ENCODE data around the gene FRS2. TPM values are rescaled to one million over a fixed set of nuclear protein-coding genes. Genes with fewer than 3 reads are reported as not detected.

Gene FRS2
- total RNA-seq, 4 donors from 2014 or later, result 36.5 to 60.3 (median 43.8) TPM

DNA sequence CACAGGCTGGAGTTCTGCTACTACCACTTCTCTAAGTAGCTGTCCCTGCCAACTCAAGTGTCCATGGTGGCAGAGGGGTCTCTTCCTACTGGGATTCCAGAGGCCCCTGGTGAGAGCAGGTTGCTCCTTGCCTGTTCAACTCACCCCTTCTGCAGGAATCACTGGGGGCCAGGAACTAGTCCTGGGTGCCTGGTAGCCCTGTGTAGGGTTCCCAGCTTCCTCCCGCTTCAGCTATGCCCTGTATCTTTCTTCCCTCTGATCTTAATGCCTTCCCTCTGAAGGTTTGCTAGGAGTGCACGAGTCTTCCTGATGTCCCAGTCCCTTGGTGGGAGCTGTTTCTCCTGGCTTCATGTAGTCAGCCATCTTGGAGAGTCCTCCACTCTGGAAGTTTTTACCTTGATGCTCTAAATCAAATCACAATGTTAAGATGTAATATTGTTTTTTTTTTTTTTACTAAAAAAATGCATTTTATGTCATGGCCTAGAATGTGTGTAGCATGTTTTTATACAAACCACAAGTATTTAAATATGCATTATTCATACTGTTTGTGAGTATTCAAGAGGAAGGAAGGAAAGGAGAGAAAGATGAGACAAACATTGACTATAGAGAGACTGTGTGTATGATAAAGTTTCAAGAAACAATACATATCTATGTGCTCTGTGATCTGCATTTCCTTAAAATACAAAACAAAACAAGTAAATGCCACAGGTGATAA, 54.7 kb downstream of the FRS2 start:
- TF ChIP-seq EP300 (IDR thresholded peaks at IDR 0.05), result no peak
- TF ChIP-seq POLR2AphosphoS5 (IDR thresholded peaks at IDR 0.05), result no peak
- TF ChIP-seq POLR2A (IDR thresholded peaks at IDR 0.05; ENCODE audit: low read depth), result no peak
- TF ChIP-seq, protein P1, sequence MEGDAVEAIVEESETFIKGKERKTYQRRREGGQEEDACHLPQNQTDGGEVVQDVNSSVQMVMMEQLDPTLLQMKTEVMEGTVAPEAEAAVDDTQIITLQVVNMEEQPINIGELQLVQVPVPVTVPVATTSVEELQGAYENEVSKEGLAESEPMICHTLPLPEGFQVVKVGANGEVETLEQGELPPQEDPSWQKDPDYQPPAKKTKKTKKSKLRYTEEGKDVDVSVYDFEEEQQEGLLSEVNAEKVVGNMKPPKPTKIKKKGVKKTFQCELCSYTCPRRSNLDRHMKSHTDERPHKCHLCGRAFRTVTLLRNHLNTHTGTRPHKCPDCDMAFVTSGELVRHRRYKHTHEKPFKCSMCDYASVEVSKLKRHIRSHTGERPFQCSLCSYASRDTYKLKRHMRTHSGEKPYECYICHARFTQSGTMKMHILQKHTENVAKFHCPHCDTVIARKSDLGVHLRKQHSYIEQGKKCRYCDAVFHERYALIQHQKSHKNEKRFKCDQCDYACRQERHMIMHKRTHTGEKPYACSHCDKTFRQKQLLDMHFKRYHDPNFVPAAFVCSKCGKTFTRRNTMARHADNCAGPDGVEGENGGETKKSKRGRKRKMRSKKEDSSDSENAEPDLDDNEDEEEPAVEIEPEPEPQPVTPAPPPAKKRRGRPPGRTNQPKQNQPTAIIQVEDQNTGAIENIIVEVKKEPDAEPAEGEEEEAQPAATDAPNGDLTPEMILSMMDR (IDR thresholded peaks at IDR 0.05), result no peak
- intact Hi-C loops (cut with DNase I), result no loop called here
- peaks cover 6 to 53% (median 36%) of the 10 kb centered on the region in 4 donors for H3K4me1 ChIP-seq
- H3K27ac ChIP-seq (replicated peaks in 1 of 4), result no peak overlapping the region
- no peaks in the 10 kb centered on the region for H3K9me3 ChIP-seq
- WGBS, result 97% methylated on average over 2 of the region's 2 CpGs
- no peaks in the 10 kb centered on the region for H3K27me3 ChIP-seq
- no peak for DNase-seq (ENCODE audit: extremely low spot score)
- no peak overlapping the region for H3K4me3 ChIP-seq
- no peaks in the 10 kb centered on the region for H3K36me3 ChIP-seq

DNA sequence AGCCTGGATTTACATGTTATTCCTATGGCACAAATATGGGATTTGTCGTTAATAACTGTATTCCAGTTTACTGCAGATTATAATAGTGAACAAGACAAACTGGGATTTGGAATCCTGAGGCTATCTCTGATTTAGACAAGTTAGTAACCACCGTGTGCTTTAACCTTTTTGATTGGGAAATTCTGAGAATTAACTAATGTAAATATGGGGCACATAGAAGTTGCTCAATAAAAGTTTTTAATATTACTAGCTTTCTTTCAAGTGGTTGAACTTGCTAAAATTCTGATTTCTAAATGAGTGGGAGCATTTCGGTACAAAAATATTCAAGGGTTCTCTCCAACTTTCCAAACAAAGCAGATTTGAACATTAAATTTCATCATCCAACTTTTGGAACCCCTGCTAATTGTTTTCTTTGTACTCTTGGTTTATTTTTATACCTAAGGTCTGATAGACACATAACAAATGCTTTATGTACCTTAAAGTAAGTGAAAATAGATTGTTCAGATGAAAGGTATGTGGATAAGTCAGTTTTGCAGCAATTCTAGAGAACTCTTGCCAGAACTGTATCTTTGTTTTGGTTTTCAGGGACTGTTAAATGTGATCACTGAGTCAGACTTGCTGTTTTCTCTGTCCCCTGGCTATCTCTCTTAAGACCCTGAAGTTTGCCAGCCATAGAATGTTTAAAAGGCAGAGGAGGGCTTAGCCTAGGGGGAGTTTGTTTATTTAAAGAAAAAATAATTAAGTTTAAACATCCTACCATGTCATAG, 57.5 kb downstream of the FRS2 start:
- Histone ChIP-seq H3K4me1 (peaks cover 6 to 53% (median 34%) of the 10 kb centered on the region in 4 donors), H3K27ac (replicated peaks in 1 of 4) (peak overlapping the region; percentile 25 to 49 (median 40)), H3K27me3 (no peaks in the 10 kb centered on the region), H3K4me3 (no peak overlapping the region), H3K36me3 (peaks cover 0 to 7% (median 0%) of the 10 kb centered on the region in 4 donors), H3K9me3 (no peaks in the 10 kb centered on the region)
- WGBS, result 73% methylated on average over 3 of the region's 3 CpGs
- intact Hi-C loops (cut with DNase I), result no loop called here
- TF ChIP-seq POLR2AphosphoS5 (IDR thresholded peaks at IDR 0.05), result no peak
- TF ChIP-seq, protein P1 (IDR thresholded peaks at IDR 0.05), result no peak
- DNase-seq (ENCODE audit: extremely low spot score), result no peak

DNA sequence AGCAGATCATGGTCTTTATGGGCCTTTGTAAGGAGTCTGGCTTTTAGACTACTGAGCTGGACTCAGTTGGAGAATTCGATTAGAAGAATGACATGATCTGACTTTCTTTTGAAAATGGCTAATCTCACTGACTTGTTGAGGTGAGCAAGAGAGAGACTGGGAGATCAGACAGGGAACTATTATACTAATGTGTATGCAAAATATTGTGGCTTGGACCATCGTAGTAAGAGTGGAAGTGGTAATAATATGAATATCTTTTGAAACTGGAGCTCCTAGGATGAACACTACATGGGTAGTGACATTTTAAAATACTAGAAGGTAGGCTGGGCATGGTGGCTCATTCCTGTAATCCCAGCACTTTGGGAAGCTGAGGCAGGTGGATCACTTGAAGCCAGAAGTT, 58.8 kb downstream of the FRS2 start:
- no peak for DNase-seq (ENCODE audit: extremely low spot score)
- H3K4me1 ChIP-seq, result peaks cover 10 to 60% (median 40%) of the 10 kb centered on the region in 4 donors
- peak overlapping the region; percentile 25 to 49 (median 40) for H3K27ac ChIP-seq (replicated peaks in 1 of 4)
- no peak overlapping the region for H3K4me3 ChIP-seq
- H3K27me3 ChIP-seq, result no peaks in the 10 kb centered on the region
- H3K36me3 ChIP-seq, result peaks cover 0 to 7% (median 0%) of the 10 kb centered on the region in 4 donors
- H3K9me3 ChIP-seq, result no peaks in the 10 kb centered on the region
- intact Hi-C loops (cut with DNase I), result no loop called here
- TF ChIP-seq, protein P1 (IDR thresholded peaks at IDR 0.05), result no peak
- TF ChIP-seq EP300 (IDR thresholded peaks at IDR 0.05) (no peak), POLR2A (IDR thresholded peaks at IDR 0.05; ENCODE audit: low read depth) (no peak), POLR2AphosphoS5 (IDR thresholded peaks at IDR 0.05) (no peak)
- WGBS, result 80% methylated on average over 2 of the region's 2 CpGs

DNA sequence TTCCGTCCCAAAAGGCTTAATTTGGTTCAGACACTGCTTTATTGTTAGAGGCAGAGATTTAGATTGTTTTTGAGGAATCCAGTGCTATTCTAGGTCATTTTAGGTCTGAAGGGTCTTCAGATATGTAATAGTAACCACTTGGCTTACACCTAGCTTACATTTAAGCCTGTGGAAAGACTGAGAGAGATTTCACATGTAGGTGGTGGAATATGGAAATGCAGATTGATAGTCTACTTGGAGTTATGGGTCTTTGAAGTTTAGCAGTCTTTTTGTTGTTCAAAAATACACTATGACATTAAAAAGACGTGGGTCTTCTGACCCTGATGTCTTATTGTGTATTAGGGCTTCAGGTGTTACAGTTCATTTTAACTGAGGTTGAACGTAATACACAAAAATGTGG, 63.7 kb downstream of the FRS2 start:
- peaks cover 10 to 35% (median 31%) of the 10 kb centered on the region in 4 donors for H3K4me1 ChIP-seq
- WGBS, result 55% methylated on average over 3 of the region's 3 CpGs
- TF ChIP-seq POLR2A (IDR thresholded peaks at IDR 0.05; ENCODE audit: low read depth) (no peak), POLR2AphosphoS5 (IDR thresholded peaks at IDR 0.05) (no peak), EP300 (IDR thresholded peaks at IDR 0.05) (no peak)
- TF ChIP-seq, protein P1 (IDR thresholded peaks at IDR 0.05), result no peak
- peak overlapping the region in 3 of 4 donors; percentile 18 to 31 (median 24) for H3K4me3 ChIP-seq
- no peak for DNase-seq (ENCODE audit: extremely low spot score)
- no peaks in the 10 kb centered on the region for H3K9me3 ChIP-seq
- H3K27ac ChIP-seq (replicated peaks in 1 of 4), result peak overlapping the region; percentile 63 to 76 (median 68)
- no peaks in the 10 kb centered on the region for H3K27me3 ChIP-seq
- intact Hi-C loops (cut with DNase I), result loop anchor here (10.0 kb wide), 1 partner anchor 59 kb away; the partner anchor contains the start of gene FRS2
- H3K36me3 ChIP-seq, result peaks cover 0 to 7% (median 0%) of the 10 kb centered on the region in 4 donors
